ENCODE data around the gene CAPNS2.

CAPNS2 gene

GRCh38 chr16:55566432-55567175, at the start of gene CAPNS2:
CAPNS2 (plus strand) TSS chr16:55566684; CDS start chr16:55566757, 73 bp downstream.
- DNase-seq: no peak

- DNase-seq: no peak
Measured at GRCh38 chr16:55521792-55522191, 44.7 kb upstream of the CAPNS2 start.

- DNase-seq: no peak
Measured at GRCh38 chr16:55526441-55526840, 40.0 kb upstream of the CAPNS2 start.

GRCh38 chr16:55527885-55528284, 38.6 kb upstream of the CAPNS2 start:
- no peak for DNase-seq

- no peak for DNase-seq
Measured at GRCh38 chr16:55529018-55529417, 37.5 kb upstream of the CAPNS2 start.

GRCh38 chr16:55530316-55530856, 36.1 kb upstream of the CAPNS2 start:
- no peak for DNase-seq

- DNase-seq: no peak
Measured at GRCh38 chr16:55532227-55532626, 34.3 kb upstream of the CAPNS2 start.

- DNase-seq: no peak
Measured at GRCh38 chr16:55534756-55535155, 31.7 kb upstream of the CAPNS2 start.

GRCh38 chr16:55539049-55539448, 27.4 kb upstream of the CAPNS2 start:
- no peak for DNase-seq

GRCh38 chr16:55539488-55539887, 27.0 kb upstream of the CAPNS2 start:
- DNase-seq: no peak

- no peak for DNase-seq
Measured at GRCh38 chr16:55540221-55540620, 26.3 kb upstream of the CAPNS2 start.

- no peak for DNase-seq
Measured at GRCh38 chr16:55542459-55543082, 23.9 kb upstream of the CAPNS2 start.

- DNase-seq: no peak
Measured at GRCh38 chr16:55543472-55543871, 23.0 kb upstream of the CAPNS2 start.

GRCh38 chr16:55552621-55553020, 13.9 kb upstream of the CAPNS2 start:
- no peak for DNase-seq

- DNase-seq: no peak
Measured at GRCh38 chr16:55555436-55555835, 11.0 kb upstream of the CAPNS2 start.

GRCh38 chr16:55557186-55557585, 9.3 kb upstream of the CAPNS2 start:
- no peak for DNase-seq

GRCh38 chr16:55559233-55559632, 7.3 kb upstream of the CAPNS2 start:
- DNase-seq: no peak

GRCh38 chr16:55559933-55560516, 6.5 kb upstream of the CAPNS2 start:
- no peak for DNase-seq

- DNase-seq: no peak
Measured at GRCh38 chr16:55561319-55561848, 5.1 kb upstream of the CAPNS2 start.

- DNase-seq: no peak
Measured at GRCh38 chr16:55562936-55563335, 3.5 kb upstream of the CAPNS2 start.

- DNase-seq: no peak
Measured at GRCh38 chr16:55563797-55564196, 2.7 kb upstream of the CAPNS2 start.

GRCh38 chr16:55565086-55565485, 1.4 kb upstream of the CAPNS2 start:
- no peak for DNase-seq

GRCh38 chr16:55567382-55567781, 898 bp downstream of the CAPNS2 start:
- DNase-seq: no peak

- DNase-seq: no peak
Measured at GRCh38 chr16:55568207-55568606, 1.7 kb downstream of the CAPNS2 start.
